PC-9 (cell line): ENCODE results near the gene TMEM132C.

Source experiments
- EZH2 ChIP-seq: fragments of 200-600 bp; sonication (generic); IDR thresholded peaks from 2 replicates; pipeline ENCODE4 v1.8.0; 2017; ENCODE audit warnings: antibody characterized with exemption, low read depth
- TF ChIP-seq, protein P1 (sequence below): fragments of 200-600 bp; sonication (generic); conservative IDR thresholded peaks from 2 replicates; pipeline ENCODE4 v1.6.1; 2017; ENCODE audit warnings: mixed run types, antibody characterized with exemption, mild to moderate bottlenecking, moderate library complexity

DNA sequence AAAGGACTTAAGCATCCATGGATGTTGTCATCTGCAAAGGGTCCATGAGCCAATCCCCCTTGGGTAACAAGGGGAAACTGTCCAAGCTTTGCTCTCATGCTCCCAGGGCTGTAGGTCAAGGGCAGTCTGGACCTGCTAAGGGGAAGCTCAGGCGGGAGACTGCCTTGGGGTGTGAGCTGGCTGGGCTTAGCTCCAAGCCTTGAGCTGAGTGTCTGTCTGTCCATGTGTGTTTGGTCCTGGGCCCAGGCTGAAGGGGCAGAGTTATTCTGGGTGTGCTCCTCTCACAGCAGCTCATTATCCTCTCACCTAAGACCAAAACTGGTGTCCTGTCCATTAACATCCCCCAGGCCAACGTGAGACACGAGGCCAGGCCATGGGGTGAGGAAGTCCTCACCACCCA lies 282.0 kb downstream of the TMEM132C start:
- TF ChIP-seq, protein P1, sequence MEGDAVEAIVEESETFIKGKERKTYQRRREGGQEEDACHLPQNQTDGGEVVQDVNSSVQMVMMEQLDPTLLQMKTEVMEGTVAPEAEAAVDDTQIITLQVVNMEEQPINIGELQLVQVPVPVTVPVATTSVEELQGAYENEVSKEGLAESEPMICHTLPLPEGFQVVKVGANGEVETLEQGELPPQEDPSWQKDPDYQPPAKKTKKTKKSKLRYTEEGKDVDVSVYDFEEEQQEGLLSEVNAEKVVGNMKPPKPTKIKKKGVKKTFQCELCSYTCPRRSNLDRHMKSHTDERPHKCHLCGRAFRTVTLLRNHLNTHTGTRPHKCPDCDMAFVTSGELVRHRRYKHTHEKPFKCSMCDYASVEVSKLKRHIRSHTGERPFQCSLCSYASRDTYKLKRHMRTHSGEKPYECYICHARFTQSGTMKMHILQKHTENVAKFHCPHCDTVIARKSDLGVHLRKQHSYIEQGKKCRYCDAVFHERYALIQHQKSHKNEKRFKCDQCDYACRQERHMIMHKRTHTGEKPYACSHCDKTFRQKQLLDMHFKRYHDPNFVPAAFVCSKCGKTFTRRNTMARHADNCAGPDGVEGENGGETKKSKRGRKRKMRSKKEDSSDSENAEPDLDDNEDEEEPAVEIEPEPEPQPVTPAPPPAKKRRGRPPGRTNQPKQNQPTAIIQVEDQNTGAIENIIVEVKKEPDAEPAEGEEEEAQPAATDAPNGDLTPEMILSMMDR = no peak
- no peak for TF ChIP-seq EZH2
